ENCODE data around the gene KRTAP12-4.

DNA sequence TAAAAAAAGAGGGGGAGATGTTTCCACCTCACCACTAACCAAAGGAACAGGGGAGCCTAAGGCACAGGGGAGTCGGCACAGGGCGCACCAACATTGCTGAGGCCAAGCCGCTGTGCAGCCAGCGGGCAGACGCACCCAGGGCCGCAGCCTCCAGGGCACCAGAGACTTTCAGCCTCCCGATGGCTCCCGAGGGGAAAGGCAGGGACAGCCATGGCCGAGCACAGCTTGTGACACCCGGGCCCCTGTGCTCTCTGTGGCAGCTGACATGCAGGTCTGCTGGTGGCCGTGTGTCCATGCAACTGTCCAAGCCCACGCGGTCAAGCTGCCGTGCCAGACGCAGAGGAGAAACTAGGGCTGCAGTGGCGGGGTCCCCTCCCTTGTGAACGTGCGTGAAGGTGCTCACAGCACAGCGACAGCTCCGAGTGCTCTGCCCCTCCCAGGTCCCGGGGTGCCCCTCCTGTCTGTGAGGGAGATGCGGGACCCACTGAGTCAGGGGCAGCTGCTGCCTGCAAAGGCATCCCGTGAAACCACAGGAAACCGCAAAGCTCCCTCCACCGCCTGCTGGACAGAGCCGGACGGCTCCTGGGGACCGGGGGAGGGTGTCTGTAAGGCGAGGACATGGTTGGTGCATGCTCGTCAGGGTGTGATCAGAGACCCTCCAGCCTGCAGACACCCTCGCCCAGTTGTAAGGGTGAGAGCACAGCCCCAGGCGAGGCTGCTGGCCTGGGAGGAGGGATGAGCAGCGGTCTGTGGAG is 5.7 kb downstream of the KRTAP12-4 start:
- TF ChIP-seq HDAC1 (IDR thresholded peaks at IDR 0.05) (no peak), SMAD3 (CRISPR knock-in tag; conservative IDR thresholded peaks at IDR 0.05) (no peak), TCF7 (IDR thresholded peaks at IDR 0.05; ENCODE audit: borderline replicate concordance) (no peak), ZNF274 (IDR thresholded peaks at IDR 0.05; ENCODE audit: borderline replicate concordance, low read depth, low read length) (no peak), ZBTB1 (CRISPR knock-in tag; IDR thresholded peaks at IDR 0.05; ENCODE audit: borderline replicate concordance, low read depth) (no peak), KLF13 (tag; IDR thresholded peaks at IDR 0.05; ENCODE audit: borderline replicate concordance, low read depth) (no peak), ZNF766 (CRISPR knock-in tag; conservative IDR thresholded peaks at IDR 0.05) (no peak), SMAD1 (IDR thresholded peaks at IDR 0.05; ENCODE audit: low read depth, low read length, partially characterized antibody) (no peak)
- TF ChIP-seq, protein P1, sequence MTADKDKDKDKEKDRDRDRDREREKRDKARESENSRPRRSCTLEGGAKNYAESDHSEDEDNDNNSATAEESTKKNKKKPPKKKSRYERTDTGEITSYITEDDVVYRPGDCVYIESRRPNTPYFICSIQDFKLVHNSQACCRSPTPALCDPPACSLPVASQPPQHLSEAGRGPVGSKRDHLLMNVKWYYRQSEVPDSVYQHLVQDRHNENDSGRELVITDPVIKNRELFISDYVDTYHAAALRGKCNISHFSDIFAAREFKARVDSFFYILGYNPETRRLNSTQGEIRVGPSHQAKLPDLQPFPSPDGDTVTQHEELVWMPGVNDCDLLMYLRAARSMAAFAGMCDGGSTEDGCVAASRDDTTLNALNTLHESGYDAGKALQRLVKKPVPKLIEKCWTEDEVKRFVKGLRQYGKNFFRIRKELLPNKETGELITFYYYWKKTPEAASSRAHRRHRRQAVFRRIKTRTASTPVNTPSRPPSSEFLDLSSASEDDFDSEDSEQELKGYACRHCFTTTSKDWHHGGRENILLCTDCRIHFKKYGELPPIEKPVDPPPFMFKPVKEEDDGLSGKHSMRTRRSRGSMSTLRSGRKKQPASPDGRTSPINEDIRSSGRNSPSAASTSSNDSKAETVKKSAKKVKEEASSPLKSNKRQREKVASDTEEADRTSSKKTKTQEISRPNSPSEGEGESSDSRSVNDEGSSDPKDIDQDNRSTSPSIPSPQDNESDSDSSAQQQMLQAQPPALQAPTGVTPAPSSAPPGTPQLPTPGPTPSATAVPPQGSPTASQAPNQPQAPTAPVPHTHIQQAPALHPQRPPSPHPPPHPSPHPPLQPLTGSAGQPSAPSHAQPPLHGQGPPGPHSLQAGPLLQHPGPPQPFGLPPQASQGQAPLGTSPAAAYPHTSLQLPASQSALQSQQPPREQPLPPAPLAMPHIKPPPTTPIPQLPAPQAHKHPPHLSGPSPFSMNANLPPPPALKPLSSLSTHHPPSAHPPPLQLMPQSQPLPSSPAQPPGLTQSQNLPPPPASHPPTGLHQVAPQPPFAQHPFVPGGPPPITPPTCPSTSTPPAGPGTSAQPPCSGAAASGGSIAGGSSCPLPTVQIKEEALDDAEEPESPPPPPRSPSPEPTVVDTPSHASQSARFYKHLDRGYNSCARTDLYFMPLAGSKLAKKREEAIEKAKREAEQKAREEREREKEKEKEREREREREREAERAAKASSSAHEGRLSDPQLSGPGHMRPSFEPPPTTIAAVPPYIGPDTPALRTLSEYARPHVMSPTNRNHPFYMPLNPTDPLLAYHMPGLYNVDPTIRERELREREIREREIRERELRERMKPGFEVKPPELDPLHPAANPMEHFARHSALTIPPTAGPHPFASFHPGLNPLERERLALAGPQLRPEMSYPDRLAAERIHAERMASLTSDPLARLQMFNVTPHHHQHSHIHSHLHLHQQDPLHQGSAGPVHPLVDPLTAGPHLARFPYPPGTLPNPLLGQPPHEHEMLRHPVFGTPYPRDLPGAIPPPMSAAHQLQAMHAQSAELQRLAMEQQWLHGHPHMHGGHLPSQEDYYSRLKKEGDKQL (CRISPR knock-in tag; IDR thresholded peaks at IDR 0.05; ENCODE audit: borderline replicate concordance), result no peak
- TF ChIP-seq, protein P2, sequence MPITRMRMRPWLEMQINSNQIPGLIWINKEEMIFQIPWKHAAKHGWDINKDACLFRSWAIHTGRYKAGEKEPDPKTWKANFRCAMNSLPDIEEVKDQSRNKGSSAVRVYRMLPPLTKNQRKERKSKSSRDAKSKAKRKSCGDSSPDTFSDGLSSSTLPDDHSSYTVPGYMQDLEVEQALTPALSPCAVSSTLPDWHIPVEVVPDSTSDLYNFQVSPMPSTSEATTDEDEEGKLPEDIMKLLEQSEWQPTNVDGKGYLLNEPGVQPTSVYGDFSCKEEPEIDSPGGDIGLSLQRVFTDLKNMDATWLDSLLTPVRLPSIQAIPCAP (CRISPR knock-in tag; IDR thresholded peaks at IDR 0.05; ENCODE audit: borderline replicate concordance), result no peak
- TF ChIP-seq, protein P3, sequence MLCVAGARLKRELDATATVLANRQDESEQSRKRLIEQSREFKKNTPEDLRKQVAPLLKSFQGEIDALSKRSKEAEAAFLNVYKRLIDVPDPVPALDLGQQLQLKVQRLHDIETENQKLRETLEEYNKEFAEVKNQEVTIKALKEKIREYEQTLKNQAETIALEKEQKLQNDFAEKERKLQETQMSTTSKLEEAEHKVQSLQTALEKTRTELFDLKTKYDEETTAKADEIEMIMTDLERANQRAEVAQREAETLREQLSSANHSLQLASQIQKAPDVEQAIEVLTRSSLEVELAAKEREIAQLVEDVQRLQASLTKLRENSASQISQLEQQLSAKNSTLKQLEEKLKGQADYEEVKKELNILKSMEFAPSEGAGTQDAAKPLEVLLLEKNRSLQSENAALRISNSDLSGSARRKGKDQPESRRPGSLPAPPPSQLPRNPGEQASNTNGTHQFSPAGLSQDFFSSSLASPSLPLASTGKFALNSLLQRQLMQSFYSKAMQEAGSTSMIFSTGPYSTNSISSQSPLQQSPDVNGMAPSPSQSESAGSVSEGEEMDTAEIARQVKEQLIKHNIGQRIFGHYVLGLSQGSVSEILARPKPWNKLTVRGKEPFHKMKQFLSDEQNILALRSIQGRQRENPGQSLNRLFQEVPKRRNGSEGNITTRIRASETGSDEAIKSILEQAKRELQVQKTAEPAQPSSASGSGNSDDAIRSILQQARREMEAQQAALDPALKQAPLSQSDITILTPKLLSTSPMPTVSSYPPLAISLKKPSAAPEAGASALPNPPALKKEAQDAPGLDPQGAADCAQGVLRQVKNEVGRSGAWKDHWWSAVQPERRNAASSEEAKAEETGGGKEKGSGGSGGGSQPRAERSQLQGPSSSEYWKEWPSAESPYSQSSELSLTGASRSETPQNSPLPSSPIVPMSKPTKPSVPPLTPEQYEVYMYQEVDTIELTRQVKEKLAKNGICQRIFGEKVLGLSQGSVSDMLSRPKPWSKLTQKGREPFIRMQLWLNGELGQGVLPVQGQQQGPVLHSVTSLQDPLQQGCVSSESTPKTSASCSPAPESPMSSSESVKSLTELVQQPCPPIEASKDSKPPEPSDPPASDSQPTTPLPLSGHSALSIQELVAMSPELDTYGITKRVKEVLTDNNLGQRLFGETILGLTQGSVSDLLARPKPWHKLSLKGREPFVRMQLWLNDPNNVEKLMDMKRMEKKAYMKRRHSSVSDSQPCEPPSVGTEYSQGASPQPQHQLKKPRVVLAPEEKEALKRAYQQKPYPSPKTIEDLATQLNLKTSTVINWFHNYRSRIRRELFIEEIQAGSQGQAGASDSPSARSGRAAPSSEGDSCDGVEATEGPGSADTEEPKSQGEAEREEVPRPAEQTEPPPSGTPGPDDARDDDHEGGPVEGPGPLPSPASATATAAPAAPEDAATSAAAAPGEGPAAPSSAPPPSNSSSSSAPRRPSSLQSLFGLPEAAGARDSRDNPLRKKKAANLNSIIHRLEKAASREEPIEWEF (CRISPR knock-in tag; IDR thresholded peaks at IDR 0.05), result no peak
